OCI-LY7 (cell line): ENCODE measurements around the gene TARM1. TPM values are rescaled to one million over a fixed set of nuclear protein-coding genes. Genes with fewer than 3 reads are reported as not detected.
A peak's percentile ranks its signal among the peaks of the same experiment; 100 is the strongest.

Source experiments
- BruUV-seq: library from RNA; stranded (reverse); fragments of 400-500 nt; replicated peaks from 2 replicates; lab custom pipeline; 2021; lab: Mats Ljungman, UMichigan
- CTCF ChIA-PET: fragments of 300-600 bp; sonication (Branson Sonifier 250); formaldehyde crosslinking; loops from one replicate; lab custom pipeline; 2022; ENCODE audit warnings: antibody characterized with exemption; ENCODE audit not compliant: unreplicated experiment; lab: Charles Lee
- POLR2A ChIA-PET: fragments of 300-600 bp; sonication (Branson Sonifier 250); formaldehyde crosslinking; loops from one replicate; lab custom pipeline; 2022; ENCODE audit warnings: antibody characterized with exemption; lab: Charles Lee
- DNase-seq: peaks from one replicate; pipeline ENCODE4 v3.0.0-alpha.2; 2015; ENCODE audit warnings: low spot score
- H2AFZ ChIP-seq: fragments of 200-600 bp; sonication (generic), shearing (Covaris generic); 2 replicates; pipeline ENCODE4 v1.6.1; 2014; ENCODE audit warnings: mild to moderate bottlenecking, antibody characterized with exemption, low read length, moderate library complexity
- H3K27ac ChIP-seq: fragments of 200-600 bp; sonication (generic); 2 replicates; pipeline ENCODE4 v1.5.1; 2014; ENCODE audit warnings: mixed run types, low read depth, mild to moderate bottlenecking, moderate library complexity, low read length, inconsistent platforms; ENCODE audit not compliant: poor library complexity, severe bottlenecking
- H3K36me3 ChIP-seq: fragments of 200-600 bp; sonication (generic); 2 replicates; pipeline ENCODE4 v1.6.1; 2014; ENCODE audit warnings: mild to moderate bottlenecking, antibody characterized with exemption, low read length, moderate library complexity, mixed read lengths; ENCODE audit not compliant: insufficient read depth
- H3K4me1 ChIP-seq: fragments of 200-600 bp; sonication (generic); 2 replicates; pipeline ENCODE4 v1.5.1; 2014; ENCODE audit warnings: mild to moderate bottlenecking, low read length; ENCODE audit not compliant: insufficient read depth, poor library complexity, severe bottlenecking
- H3K4me2 ChIP-seq: fragments of 200-600 bp; sonication (generic); 2 replicates; pipeline ENCODE4 v1.6.1; 2014; ENCODE audit warnings: mild to moderate bottlenecking, low read length
- H3K4me3 ChIP-seq: fragments of 200-600 bp; sonication (generic); 2 replicates; pipeline ENCODE4 v1.5.1; 2014; ENCODE audit warnings: mild to moderate bottlenecking, low read depth, low read length; ENCODE audit not compliant: poor library complexity, severe bottlenecking
- H3K79me2 ChIP-seq: fragments of 200-600 bp; sonication (generic); 2 replicates; pipeline ENCODE4 v1.6.1; 2016; ENCODE audit warnings: low read depth, mild to moderate bottlenecking, low read length, moderate library complexity, mixed read lengths; ENCODE audit not compliant: insufficient read depth
- H3K9me2 ChIP-seq: fragments of 200-600 bp; sonication (generic); 2 replicates; pipeline ENCODE4 v1.6.1; 2016; ENCODE audit warnings: mild to moderate bottlenecking, low read length, mixed read lengths; ENCODE audit not compliant: insufficient read depth
- H3K9me3 ChIP-seq: fragments of 200-600 bp; sonication (generic); 2 replicates; pipeline ENCODE4 v1.6.1; 2014; ENCODE audit warnings: mild to moderate bottlenecking, mixed run types, low read length, mixed read lengths
- H4K20me1 ChIP-seq: fragments of 200-600 bp; sonication (generic); 2 replicates; pipeline ENCODE4 v1.6.1; 2014; ENCODE audit warnings: mild to moderate bottlenecking, antibody characterized with exemption, low read length, moderate library complexity, mixed read lengths; ENCODE audit not compliant: insufficient read depth
- EZH2phosphoT487 ChIP-seq: fragments of 200-600 bp; sonication (generic); IDR thresholded peaks from 2 replicates; pipeline ENCODE4 v1.6.1; 2018; ENCODE audit warnings: low read depth, borderline replicate concordance, mild to moderate bottlenecking, mixed run types, antibody characterized with exemption, low read length, moderate library complexity, mixed read lengths
- intact Hi-C: fragments of 100-400 bp; cut with micrococcal nuclease; formaldehyde crosslinking; loops from one replicate; pipeline ENCODE4 v1.10.0; 2022; ENCODE audit not compliant: unreplicated experiment
- total RNA-seq, 2 experiments: library from RNA; depleted of rRNA in 1 of 2; stranded (reverse); fragments of >200 nt in 1 of 2; shearing (Covaris generic) in 1 of 2; gene quantifications; 2 replicates each; pipeline ENCODE4 v1.2.3, GENCODE V29; 2014 to 2022
- TF ChIP-seq, protein P1 (sequence below): fragments of 200-600 bp; sonication (generic); conservative IDR thresholded peaks from 2 replicates; pipeline ENCODE4 v1.5.1; 2014; ENCODE audit warnings: mild to moderate bottlenecking, antibody characterized with exemption, low read length, moderate library complexity, mixed read lengths

Gene TARM1
- total RNA-seq, 2 experiments from 2014 or later, result not detected

DNA sequence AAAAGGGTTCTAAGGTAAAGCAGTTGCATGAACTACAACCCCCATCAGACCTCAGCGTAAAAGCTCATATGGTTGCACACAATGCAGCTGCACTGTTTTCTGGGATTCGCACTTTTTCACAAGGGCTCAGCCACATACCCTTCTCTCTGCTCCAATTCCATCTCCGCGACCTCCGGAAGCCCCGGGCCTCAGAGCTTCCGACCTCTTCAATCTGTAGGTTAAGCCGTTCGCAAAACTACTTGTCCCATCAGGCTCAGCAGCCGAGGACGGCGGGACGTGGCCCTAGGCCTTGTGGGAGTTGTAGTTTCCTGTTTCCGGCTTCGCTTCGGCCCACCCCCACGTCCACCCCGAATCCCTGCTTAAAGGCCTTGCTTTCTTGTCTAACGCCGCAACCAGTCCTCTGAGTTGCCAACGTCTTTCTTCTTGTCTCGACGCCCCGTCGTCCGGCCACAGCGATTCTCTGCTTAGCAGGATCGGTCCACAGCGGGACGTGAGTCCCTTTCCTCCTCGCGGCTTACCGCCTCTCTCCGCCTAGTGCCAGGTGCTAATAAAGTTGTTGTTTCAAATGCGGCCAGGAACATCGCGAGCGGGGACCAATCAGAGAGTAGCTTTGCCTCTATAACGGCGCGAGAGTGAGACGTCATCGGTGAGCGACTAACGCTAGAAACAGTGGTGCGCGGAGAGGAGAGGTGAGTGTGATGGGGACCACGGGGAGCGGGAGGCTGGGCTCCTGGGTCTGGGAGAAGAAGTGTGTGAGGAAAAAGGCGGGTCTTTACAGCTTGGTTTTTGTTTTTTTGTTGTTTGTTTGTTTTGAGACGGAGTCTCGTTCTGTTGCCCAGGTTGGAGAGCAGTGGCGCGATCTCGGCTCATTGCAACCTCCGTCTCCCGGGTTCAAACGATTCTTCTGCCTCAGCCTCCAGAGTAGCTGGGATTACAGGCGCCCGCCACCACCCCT is 34.2 kb upstream of the TARM1 start, which contains the start of the genes PRPF31 and TFPT:
TSS of gene PRPF31 (plus strand) at position 646 of the 955 bp plus-strand sequence. CDS start 2,525 bp downstream, outside the sequence.
TSS of gene TFPT (minus strand) at position 549 of the 955 bp plus-strand sequence. CDS start at position 161, 388 bp downstream.
- TSS peak; percentile 91 for BruUV-seq
- intact Hi-C loops, result loop anchor here (1.0 kb wide), 1 partner anchor 22 kb away; the partner anchor contains the start of gene CNOT3
- ChIA-PET CTCF (interaction anchor here (1.3 kb wide), 1 partner anchor 22 kb away, joined by 6 read pairs; the partner anchor contains the start of gene CNOT3), POLR2A (interaction anchor here (1.5 kb wide), 1 partner anchor 22 kb away, joined by 7 read pairs; the partner anchor contains the start of gene CNOT3)
- peak; percentile 99 for DNase-seq
- no peak for TF ChIP-seq EZH2phosphoT487
- TF ChIP-seq, protein P1, sequence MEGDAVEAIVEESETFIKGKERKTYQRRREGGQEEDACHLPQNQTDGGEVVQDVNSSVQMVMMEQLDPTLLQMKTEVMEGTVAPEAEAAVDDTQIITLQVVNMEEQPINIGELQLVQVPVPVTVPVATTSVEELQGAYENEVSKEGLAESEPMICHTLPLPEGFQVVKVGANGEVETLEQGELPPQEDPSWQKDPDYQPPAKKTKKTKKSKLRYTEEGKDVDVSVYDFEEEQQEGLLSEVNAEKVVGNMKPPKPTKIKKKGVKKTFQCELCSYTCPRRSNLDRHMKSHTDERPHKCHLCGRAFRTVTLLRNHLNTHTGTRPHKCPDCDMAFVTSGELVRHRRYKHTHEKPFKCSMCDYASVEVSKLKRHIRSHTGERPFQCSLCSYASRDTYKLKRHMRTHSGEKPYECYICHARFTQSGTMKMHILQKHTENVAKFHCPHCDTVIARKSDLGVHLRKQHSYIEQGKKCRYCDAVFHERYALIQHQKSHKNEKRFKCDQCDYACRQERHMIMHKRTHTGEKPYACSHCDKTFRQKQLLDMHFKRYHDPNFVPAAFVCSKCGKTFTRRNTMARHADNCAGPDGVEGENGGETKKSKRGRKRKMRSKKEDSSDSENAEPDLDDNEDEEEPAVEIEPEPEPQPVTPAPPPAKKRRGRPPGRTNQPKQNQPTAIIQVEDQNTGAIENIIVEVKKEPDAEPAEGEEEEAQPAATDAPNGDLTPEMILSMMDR, result no peak
- peak within 1 kb of the TSS; percentile 92 for H3K4me3 ChIP-seq
- peaks cover 16% of the 10 kb centered on the region for H3K4me1 ChIP-seq
- H3K36me3 ChIP-seq, result peaks cover 58% of the 10 kb centered on the region
- H4K20me1 ChIP-seq, result 0 out of 2 replicates have a peak, but pooled peaks cover 5% of the 10 kb centered on the region
- H2AFZ ChIP-seq, result peak within 1 kb of the TSS; percentile 10; the same call in 1 of the 2 replicates
- no peaks in the 10 kb centered on the region for H3K9me3 ChIP-seq
- no peaks in the 10 kb centered on the region for H3K9me2 ChIP-seq
- peak within 1 kb of the TSS; percentile 94 for H3K4me2 ChIP-seq
- H3K79me2 ChIP-seq, result peaks cover 29% of the 10 kb centered on the region
- H3K27ac ChIP-seq, result peak within 1 kb of the TSS; percentile 66

DNA sequence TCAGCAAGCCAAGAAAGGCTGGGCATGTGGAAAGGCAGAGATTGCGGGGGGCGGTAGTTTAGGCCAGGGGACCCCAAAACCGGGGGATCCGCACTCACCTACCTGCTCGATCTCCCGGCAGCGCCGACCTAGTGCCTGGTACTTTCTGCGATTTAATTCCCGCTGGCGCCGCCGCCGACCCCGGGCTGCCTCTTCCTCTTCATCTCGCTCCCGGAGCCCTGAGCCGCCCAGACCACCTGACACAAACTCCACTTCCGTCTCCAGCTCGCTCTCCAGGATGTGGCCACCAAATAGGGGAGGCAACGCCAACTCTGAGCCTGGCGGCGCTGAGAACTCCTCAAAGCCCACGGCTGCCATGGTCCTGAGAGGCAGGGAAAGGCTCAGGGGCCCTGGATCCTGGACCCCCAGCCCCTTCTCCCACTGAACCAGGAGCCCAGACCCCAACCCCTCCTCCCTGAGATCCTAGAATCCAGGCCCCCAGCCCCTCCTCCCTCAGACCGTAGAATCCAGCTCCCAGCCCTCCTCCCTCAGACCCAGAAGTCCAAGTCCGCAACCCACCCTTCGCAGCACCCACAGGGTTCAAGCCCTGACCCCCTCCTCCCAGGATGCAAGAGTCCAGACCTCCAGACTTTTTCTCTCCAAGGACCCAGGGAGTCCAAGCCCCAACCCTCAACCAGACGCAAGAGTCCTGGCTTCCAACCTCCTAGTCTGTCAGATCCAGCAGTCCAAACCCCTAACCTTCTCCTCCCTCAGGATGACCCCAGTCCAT is 33.4 kb upstream of the TARM1 start:
- CTCF ChIA-PET, result interaction anchor here (1.3 kb wide), 1 partner anchor 23 kb away, joined by 6 read pairs; the partner anchor contains the start of gene CNOT3
- peak overlapping the region; percentile 92 for H3K4me3 ChIP-seq
- peaks cover 29% of the 10 kb centered on the region for H3K79me2 ChIP-seq
- H3K9me2 ChIP-seq, result no peaks in the 10 kb centered on the region
- no peaks in the 10 kb centered on the region for H3K9me3 ChIP-seq
- POLR2A ChIA-PET, result interaction anchor here (1.5 kb wide), 1 partner anchor 23 kb away, joined by 7 read pairs; the partner anchor contains the start of gene CNOT3
- H3K36me3 ChIP-seq, result peaks cover 58% of the 10 kb centered on the region
- peak overlapping the region; percentile 10; the same call in 1 of the 2 replicates for H2AFZ ChIP-seq
- 0 out of 2 replicates have a peak, but pooled peaks cover 5% of the 10 kb centered on the region for H4K20me1 ChIP-seq
- BruUV-seq, result no TSS peak
- peaks cover 16% of the 10 kb centered on the region for H3K4me1 ChIP-seq
- peak overlapping the region; percentile 66 for H3K27ac ChIP-seq
- H3K4me2 ChIP-seq, result peak overlapping the region; percentile 94
- no peak for TF ChIP-seq EZH2phosphoT487
- TF ChIP-seq, protein P1, result no peak
- DNase-seq, result peak; percentile 62
- intact Hi-C loops, result loop anchor here (1.0 kb wide), 1 partner anchor 23 kb away; the partner anchor contains the start of gene CNOT3
